Memory B cell (primary cell): ENCODE results near the gene KATNIP.
"Not testable (repeated sequence)": the region's sequence is repeated elsewhere in the genome, so short reads cannot be mapped to it uniquely, and the experiment has no call there.

Experiments used
- ATAC-seq: fragments of 150-1000 bp; cut with Tn5 transposase; 2 replicates; pipeline ENCODE4 v1.10.0; 2021; ENCODE audit warnings: low read depth, mild to moderate bottlenecking, moderate library complexity
- DNase-seq, 2 donors: peaks; one replicate each; pipeline ENCODE4 v3.0.0; 2022; ENCODE audit warnings: low spot score in 2 of 2
- H3K27ac Mint-ChIP-seq: one replicate; pipeline ENCODE4 v1.8.0; 2022; ENCODE audit warnings: mild to moderate bottlenecking, moderate library complexity, mixed read lengths
- H3K27me3 Mint-ChIP-seq: one replicate; pipeline ENCODE4 v1.8.0; 2022; ENCODE audit warnings: mixed read lengths
- H3K36me3 Mint-ChIP-seq: one replicate; pipeline ENCODE4 v1.8.0; 2022; ENCODE audit warnings: mild to moderate bottlenecking, mixed read lengths
- H3K4me1 Mint-ChIP-seq: one replicate; pipeline ENCODE4 v1.8.0; 2022; ENCODE audit warnings: mixed read lengths
- H3K4me3 Mint-ChIP-seq: one replicate; pipeline ENCODE4 v1.8.0; 2022; ENCODE audit warnings: mild to moderate bottlenecking, moderate library complexity, mixed read lengths
- H3K9me3 Mint-ChIP-seq: one replicate; pipeline ENCODE4 v1.8.0; 2022; ENCODE audit warnings: mixed read lengths

The KATNIP gene

GRCh38 chr16:27550582-27550920 lies 607 bp downstream of the KATNIP start:
- peaks cover 24% of the 10 kb centered on the region for H3K4me1 Mint-ChIP-seq
- H3K4me3 Mint-ChIP-seq, result peak overlapping the region; percentile 99
- ATAC-seq, result no peak
- peaks cover 5% of the 10 kb centered on the region for H3K36me3 Mint-ChIP-seq
- no peaks in the 10 kb centered on the region for H3K9me3 Mint-ChIP-seq
- DNase-seq, result no peak
- peak overlapping the region; percentile 100 for H3K27ac Mint-ChIP-seq
- H3K27me3 Mint-ChIP-seq, result no peaks in the 10 kb centered on the region

- H3K4me3 Mint-ChIP-seq, result peak overlapping the region; percentile 21
- H3K9me3 Mint-ChIP-seq, result no peaks in the 10 kb centered on the region
- no peaks in the 10 kb centered on the region for H3K27me3 Mint-ChIP-seq
- no peak for DNase-seq
- peak overlapping the region; percentile 100 for H3K27ac Mint-ChIP-seq
- H3K36me3 Mint-ChIP-seq, result peaks cover 4% of the 10 kb centered on the region
- H3K4me1 Mint-ChIP-seq, result peaks cover 24% of the 10 kb centered on the region
- no peak for ATAC-seq
Observed at GRCh38 chr16:27551036-27551435, 1.1 kb downstream of the KATNIP start.

- no peaks in the 10 kb centered on the region for H3K27me3 Mint-ChIP-seq
- DNase-seq, result no peak
- H3K4me3 Mint-ChIP-seq, result no peak overlapping the region
- H3K9me3 Mint-ChIP-seq, result no peaks in the 10 kb centered on the region
- peaks cover 4% of the 10 kb centered on the region for H3K4me1 Mint-ChIP-seq
- peak overlapping the region; percentile 8 for H3K27ac Mint-ChIP-seq
- no peak for ATAC-seq
- peaks cover 4% of the 10 kb centered on the region for H3K36me3 Mint-ChIP-seq
Observed at GRCh38 chr16:27556471-27556870, 6.5 kb downstream of the KATNIP start.

- Mint-ChIP-seq H3K36me3 (peaks cover 10% of the 10 kb centered on the region), H3K9me3 (no peaks in the 10 kb centered on the region)
- no peak for DNase-seq
Observed at GRCh38 chr16:27558434-27558833, 8.5 kb downstream of the KATNIP start.

GRCh38 chr16:27558932-27559331 lies 9.0 kb downstream of the KATNIP start:
- Mint-ChIP-seq H3K36me3 (peaks cover 10% of the 10 kb centered on the region), H3K9me3 (no peaks in the 10 kb centered on the region), H3K27ac (no peak overlapping the region), H3K4me3 (no peak overlapping the region), H3K4me1 (peaks cover 4% of the 10 kb centered on the region), H3K27me3 (no peaks in the 10 kb centered on the region)
- ATAC-seq (no peak), DNase-seq (no peak)

More at GRCh38 chr16:27558434-27558833, 8.5 kb downstream of the KATNIP start:
- no peaks in the 10 kb centered on the region for H3K27me3 Mint-ChIP-seq
- H3K27ac Mint-ChIP-seq, result no peak overlapping the region
- peaks cover 4% of the 10 kb centered on the region for H3K4me1 Mint-ChIP-seq
- H3K4me3 Mint-ChIP-seq, result no peak overlapping the region
- no peak for ATAC-seq

GRCh38 chr16:27561216-27561615 lies 11.3 kb downstream of the KATNIP start:
- peaks cover 10% of the 10 kb centered on the region for H3K36me3 Mint-ChIP-seq
- peaks cover 5% of the 10 kb centered on the region for H3K4me1 Mint-ChIP-seq
- no peak for DNase-seq
- H3K4me3 Mint-ChIP-seq, result no peak overlapping the region
- H3K27me3 Mint-ChIP-seq, result no peaks in the 10 kb centered on the region
- H3K27ac Mint-ChIP-seq, result no peak overlapping the region
- no peaks in the 10 kb centered on the region for H3K9me3 Mint-ChIP-seq
- ATAC-seq, result no peak

GRCh38 chr16:27564224-27564623 lies 14.3 kb downstream of the KATNIP start:
- Mint-ChIP-seq H3K27ac (no peak overlapping the region), H3K4me1 (peaks cover 9% of the 10 kb centered on the region), H3K9me3 (no peaks in the 10 kb centered on the region), H3K36me3 (peaks cover 7% of the 10 kb centered on the region), H3K27me3 (no peaks in the 10 kb centered on the region), H3K4me3 (no peak overlapping the region)
- ATAC-seq, result no peak
- DNase-seq, result no peak

GRCh38 chr16:27566417-27566816 lies 16.5 kb downstream of the KATNIP start:
- peaks cover 5% of the 10 kb centered on the region for H3K4me1 Mint-ChIP-seq
- DNase-seq (no peak), ATAC-seq (peak; percentile 48)
- peaks cover 6% of the 10 kb centered on the region for H3K36me3 Mint-ChIP-seq
- no peaks in the 10 kb centered on the region for H3K27me3 Mint-ChIP-seq
- H3K9me3 Mint-ChIP-seq, result no peaks in the 10 kb centered on the region
- H3K27ac Mint-ChIP-seq, result no peak overlapping the region
- H3K4me3 Mint-ChIP-seq, result peak overlapping the region; percentile 25

GRCh38 chr16:27568077-27568476 lies 18.1 kb downstream of the KATNIP start:
- Mint-ChIP-seq H3K4me1 (peaks cover 5% of the 10 kb centered on the region), H3K9me3 (no peaks in the 10 kb centered on the region), H3K27ac (no peak overlapping the region), H3K27me3 (no peaks in the 10 kb centered on the region), H3K36me3 (peaks cover 2% of the 10 kb centered on the region), H3K4me3 (no peak overlapping the region)
- no peak for DNase-seq
- no peak for ATAC-seq

- H3K4me1 Mint-ChIP-seq, ATAC-seq, H3K36me3 Mint-ChIP-seq, DNase-seq, H3K27me3 Mint-ChIP-seq, H3K4me3 Mint-ChIP-seq, H3K9me3 Mint-ChIP-seq, H3K27ac Mint-ChIP-seq: not testable (repeated sequence)
Observed at GRCh38 chr16:27570986-27571385, 21.0 kb downstream of the KATNIP start.

- no peaks in the 10 kb centered on the region for H3K4me1 Mint-ChIP-seq
- no peak overlapping the region for H3K4me3 Mint-ChIP-seq
- H3K36me3 Mint-ChIP-seq, result peaks cover 4% of the 10 kb centered on the region
- no peaks in the 10 kb centered on the region for H3K27me3 Mint-ChIP-seq
- no peak overlapping the region for H3K27ac Mint-ChIP-seq
- ATAC-seq (no peak), DNase-seq (no peak)
- H3K9me3 Mint-ChIP-seq, result no peaks in the 10 kb centered on the region
Observed at GRCh38 chr16:27571433-27572326, 21.7 kb downstream of the KATNIP start.

- Mint-ChIP-seq H3K4me1 (no peaks in the 10 kb centered on the region), H3K27me3 (no peaks in the 10 kb centered on the region), H3K4me3 (no peak overlapping the region), H3K27ac (no peak overlapping the region), H3K36me3 (peaks cover 5% of the 10 kb centered on the region), H3K9me3 (no peaks in the 10 kb centered on the region)
- no peak for DNase-seq
- no peak for ATAC-seq
Observed at GRCh38 chr16:27572711-27573110, 22.8 kb downstream of the KATNIP start.

GRCh38 chr16:27576729-27577128 lies 26.8 kb downstream of the KATNIP start:
- peaks cover 21% of the 10 kb centered on the region for H3K36me3 Mint-ChIP-seq
- no peak overlapping the region for H3K4me3 Mint-ChIP-seq
- H3K9me3 Mint-ChIP-seq, result no peaks in the 10 kb centered on the region
- H3K27me3 Mint-ChIP-seq, result no peaks in the 10 kb centered on the region
- DNase-seq, result no peak
- no peaks in the 10 kb centered on the region for H3K4me1 Mint-ChIP-seq
- no peak overlapping the region for H3K27ac Mint-ChIP-seq
- no peak for ATAC-seq

GRCh38 chr16:27579087-27579980 lies 29.4 kb downstream of the KATNIP start:
- ATAC-seq, result no peak
- H3K36me3 Mint-ChIP-seq, result peaks cover 41% of the 10 kb centered on the region
- no peaks in the 10 kb centered on the region for H3K9me3 Mint-ChIP-seq
- no peaks in the 10 kb centered on the region for H3K4me1 Mint-ChIP-seq
- no peak overlapping the region for H3K4me3 Mint-ChIP-seq
- H3K27me3 Mint-ChIP-seq, result no peaks in the 10 kb centered on the region
- no peak overlapping the region for H3K27ac Mint-ChIP-seq
- no peak for DNase-seq
